ENCODE results near the gene ARHGAP26. TPM values are rescaled to one million over a fixed set of nuclear protein-coding genes. Genes with fewer than 3 reads are reported as not detected.
A peak's percentile ranks its signal among the peaks of the same experiment; 100 is the strongest.

The ARHGAP26 gene
- total RNA-seq, 1 donor from 2014 or later = 17.1 TPM

- no peak for TF ChIP-seq CTCF (IDR thresholded peaks at IDR 0.05; ENCODE audit: insufficient read depth, low read length, severe bottlenecking)
- no peak for FAIRE-seq
- peak overlapping the region; percentile 84 for H3K4me3 ChIP-seq (ENCODE audit: low read depth, low read length)
Measured at GRCh38 chr5:142769251-142769792, 855 bp upstream of the ARHGAP26 start.

GRCh38 chr5:142770650-142771609 is 753 bp downstream of the ARHGAP26 start:
- TF ChIP-seq CTCF (IDR thresholded peaks at IDR 0.05; ENCODE audit: insufficient read depth, low read length, severe bottlenecking) = peak; percentile 38
- H3K36me3 ChIP-seq (ENCODE audit: control insufficient read depth, insufficient read depth, low read length) = no peaks in the 10 kb centered on the region
- H3K27me3 ChIP-seq (ENCODE audit: control insufficient read depth, insufficient read depth, low read length) = no peaks in the 10 kb centered on the region
- FAIRE-seq (no peak), DNase-seq (ENCODE audit: low read depth) (peak; percentile 52)
- H3K4me3 ChIP-seq (ENCODE audit: low read depth, low read length) = peak overlapping the region; percentile 84

More at GRCh38 chr5:142769251-142769792, 855 bp upstream of the ARHGAP26 start:
- Histone ChIP-seq H3K36me3 (ENCODE audit: control insufficient read depth, insufficient read depth, low read length) (no peaks in the 10 kb centered on the region), H3K27me3 (ENCODE audit: control insufficient read depth, insufficient read depth, low read length) (no peaks in the 10 kb centered on the region)
- no peak for DNase-seq (ENCODE audit: low read depth)

GRCh38 chr5:142771666-142772065 is 1.5 kb downstream of the ARHGAP26 start:
- DNase-seq (ENCODE audit: low read depth) (no peak), FAIRE-seq (no peak)
- Histone ChIP-seq H3K36me3 (ENCODE audit: control insufficient read depth, insufficient read depth, low read length) (no peaks in the 10 kb centered on the region), H3K4me3 (ENCODE audit: low read depth, low read length) (peak overlapping the region; percentile 84), H3K27me3 (ENCODE audit: control insufficient read depth, insufficient read depth, low read length) (no peaks in the 10 kb centered on the region)
- no peak for TF ChIP-seq CTCF (IDR thresholded peaks at IDR 0.05; ENCODE audit: insufficient read depth, low read length, severe bottlenecking)

- FAIRE-seq (no peak), DNase-seq (ENCODE audit: low read depth) (no peak)
- no peak for TF ChIP-seq CTCF (IDR thresholded peaks at IDR 0.05; ENCODE audit: insufficient read depth, low read length, severe bottlenecking)
- H3K36me3 ChIP-seq (ENCODE audit: control insufficient read depth, insufficient read depth, low read length) = no peaks in the 10 kb centered on the region
- no peaks in the 10 kb centered on the region for H3K27me3 ChIP-seq (ENCODE audit: control insufficient read depth, insufficient read depth, low read length)
- no peak overlapping the region for H3K4me3 ChIP-seq (ENCODE audit: low read depth, low read length)
Measured at GRCh38 chr5:142772446-142773293, 2.5 kb downstream of the ARHGAP26 start.

DNA sequence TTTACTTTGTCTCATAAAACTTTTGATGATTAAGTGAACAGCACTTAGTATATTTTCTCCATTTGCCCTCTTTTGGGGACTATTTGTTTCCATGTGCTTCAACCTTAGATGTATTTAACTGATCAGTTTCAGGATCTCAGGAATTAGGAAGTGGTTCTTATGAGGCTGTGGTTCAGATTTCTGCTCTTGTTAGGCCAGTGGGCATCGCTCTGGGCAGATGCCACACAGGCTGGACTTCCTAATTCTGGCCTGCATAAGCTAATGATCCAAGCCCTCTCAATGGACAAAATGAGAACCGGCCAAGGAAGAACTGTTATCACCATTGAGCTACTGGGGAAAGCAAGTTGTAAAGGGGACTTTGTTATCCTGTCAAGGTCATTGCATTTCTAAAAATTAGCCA is 6.9 kb downstream of the ARHGAP26 start:
- no peak for FAIRE-seq

More for the DNA sequence above, 6.9 kb downstream of the ARHGAP26 start:
- Histone ChIP-seq H3K4me3 (ENCODE audit: low read depth, low read length) (no peak overlapping the region), H3K36me3 (ENCODE audit: control insufficient read depth, insufficient read depth, low read length) (no peaks in the 10 kb centered on the region), H3K27me3 (ENCODE audit: control insufficient read depth, insufficient read depth, low read length) (no peaks in the 10 kb centered on the region)
- no peak for DNase-seq (ENCODE audit: low read depth)
- no peak for TF ChIP-seq CTCF (IDR thresholded peaks at IDR 0.05; ENCODE audit: insufficient read depth, low read length, severe bottlenecking)

All from bronchial epithelial cell (primary cell).